Heart left ventricle (tissue), 16 donors: Measurements from ENCODE around the gene APP. TPM values are rescaled to one million over a fixed set of nuclear protein-coding genes. Genes with fewer than 3 reads are reported as not detected.

Experiments
- ATAC-seq, 4 donors: fragments of 200-7000 bp; cut with Tn5 transposase; one replicate each; pipeline ENCODE4 v1.9.1; 2020 to 2022; ENCODE audit warnings: moderate library complexity in 4 of 4, mild to moderate bottlenecking in 3 of 4, moderate number of reproducible peaks in 1 of 4
- DNase-seq, 5 donors: peaks; one replicate each; pipeline ENCODE4 v3.0.0-alpha.2; 2020
- H3K27ac ChIP-seq, 12 donors: fragments of 200-600 bp; sonication (generic) in 4 of 12; one replicate each; pipeline versions ENCODE4 v1.5.0 to v1.8.0; 2016 to 2022; ENCODE audit warnings: mild to moderate bottlenecking in 2 of 12
- H3K27me3 ChIP-seq, 9 donors: fragments of 200-600 bp; sonication (generic) in 2 of 9; one replicate each; pipeline versions ENCODE4 v1.5.1 to v1.8.0; 2016 to 2022; ENCODE audit warnings: mild to moderate bottlenecking in 3 of 9
- H3K36me3 ChIP-seq, 9 donors: fragments of 200-600 bp; sonication (generic) in 2 of 9; one replicate each; pipeline versions ENCODE4 v1.5.0 to v1.8.0; 2018 to 2022; ENCODE audit warnings: mild to moderate bottlenecking in 2 of 9
- H3K4me1 ChIP-seq, 12 donors: fragments of 200-600 bp; sonication (generic) in 4 of 12; one replicate each; pipeline versions ENCODE4 v1.5.0 to v1.8.0; 2016 to 2022; ENCODE audit warnings: mild to moderate bottlenecking in 3 of 12
- H3K4me3 ChIP-seq, 12 donors: fragments of 200-600 bp; sonication (generic) in 4 of 12; one replicate each; pipeline versions ENCODE4 v1.5.0 to v1.8.0; 2017 to 2022; ENCODE audit warnings: mild to moderate bottlenecking in 9 of 12, moderate library complexity in 4 of 12
- H3K9me3 ChIP-seq, 12 donors: fragments of 200-600 bp; sonication (generic) in 4 of 12; one replicate each; pipeline versions ENCODE4 v1.5.0 to v1.8.0; 2016 to 2022; ENCODE audit warnings: mild to moderate bottlenecking in 1 of 12
- CTCF ChIP-seq, 12 donors: fragments of 200-600 bp; sonication (generic) in 4 of 12; IDR thresholded peaks; one replicate each; pipeline versions ENCODE4 v1.5.0 to v1.8.0; 2018 to 2022; ENCODE audit warnings: antibody characterized with exemption in 12 of 12, mild to moderate bottlenecking in 5 of 12
- POLR2A ChIP-seq, 2 donors: fragments of 450-650 bp; IDR thresholded peaks; one replicate each; pipeline ENCODE4 v1.6.1; 2017; ENCODE audit warnings: antibody characterized with exemption in 2 of 2, mild to moderate bottlenecking in 2 of 2, moderate library complexity in 2 of 2
- WGBS, 4 donors: extraction: QIAGEN DNeasy Blood & Tissue Kit in 2 of 4; methylation state at CpG; one replicate each; pipeline versions ENCODE4 v1.1.5 to v1.1.7; 2013 to 2018; 5-methylcytosine and 5-hydroxymethylcytosine counted together
- intact Hi-C, 10 donors: fragments of 100-400 bp; cut with DNase I; formaldehyde crosslinking; loops; one replicate each; pipeline versions ENCODE4 v1.11.1 to v1.14.2; 2022
- polyA plus RNA-seq, 2 donors: library from polyadenylated mRNA; stranded (reverse); fragments of 200-250 nt; gene quantifications; one replicate each; pipeline ENCODE4 v1.2.3, GENCODE V29; 2013
- total RNA-seq, 9 donors: library from RNA; depleted of rRNA in 2 of 9; stranded (reverse); fragments of >200 nt in 2 of 9; fragmentation: NEBNext Ultra II Directional in 3 of 9; extraction: Animal tissue kit (Norgen Biotek cat#: 25700) in 3 of 9; gene quantifications; one replicate each; pipeline versions ENCODE4 v1.1.0 to v1.2.4, GENCODE V29; 2016 to 2023
- donor health status: ischemic (EF 13 %, LVEDD 7.1; RV severe dilation, severe dysfunction).
- donor health status: healthy with polysubstance abuse.
- donor health status: DM: no; HTN: yes; CAD: no.
- donor health status: DM: no; HTN: no; CAD: no.
- donor health status: ischemic (EF 25% LVEDD 6.9; RV normal size, moderate dysfunction).
- donor health status: ischemic (EF 25% LVEDD 5.7; RV mildly dilated, moderate dysfunction).
- donor health status: healthy.
- donor health status: DM: yes; HTN: yes; CAD: no.
- donor health status: ischemic (EF 35%, LVEDD 5.7; RV mildly dilated, moderate dysfunction).
- donor health status: nonischemic (EF 11% LVEDD 7.7; RV severe dilation, severe dysfunction).
- donor health status: DM: yes; HTN: yes; CAD: no.
- donor health status: PGD.
- donor health status: ischemic (EF 29% LVEDD 5.4; RV normal size, mild dysfunction).
- donor health status: nonischemic (EF 23%, LVEDD 6.1; RV moderate dilation, normal function).

APP gene
- total and polyA plus RNA-seq, 11 donors, result 103 to 467 (median 373) TPM

DNA sequence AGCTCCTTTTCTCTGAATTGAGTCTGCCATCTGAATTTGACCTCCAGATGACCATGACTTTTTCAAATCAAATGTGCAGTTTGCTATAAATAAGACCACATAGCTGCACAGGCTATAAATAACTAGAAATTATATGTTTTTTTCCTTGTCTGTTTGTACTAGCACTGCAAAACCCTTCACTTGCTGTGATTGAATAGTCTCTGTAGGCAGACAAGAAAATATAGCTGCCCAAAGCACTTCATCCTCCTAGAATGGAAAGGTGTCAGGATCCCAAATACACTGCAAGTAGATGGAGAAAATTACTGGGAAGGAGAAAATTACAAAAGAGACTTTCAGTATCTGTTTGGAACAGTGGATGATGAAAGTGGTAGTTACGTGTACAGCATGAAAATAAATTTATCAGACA, 175.8 kb downstream of the APP start:
- TF ChIP-seq POLR2A (IDR thresholded peaks at IDR 0.05) (no peak), CTCF (IDR thresholded peaks at IDR 0.05) (no peak)
- peaks cover 0 to 32% (median 3%) of the 10 kb centered on the region in 12 donors for H3K4me1 ChIP-seq
- peak overlapping the region in 1 of 12 donors; percentile 4 for H3K4me3 ChIP-seq
- peak overlapping the region in 7 of 12 donors; percentile 4 to 65 (median 28) for H3K27ac ChIP-seq
- H3K9me3 ChIP-seq, result no peaks in the 10 kb centered on the region
- no peak for DNase-seq
- peaks cover 0 to 39% (median 22%) of the 10 kb centered on the region in 9 donors for H3K36me3 ChIP-seq
- H3K27me3 ChIP-seq, result no peaks in the 10 kb centered on the region
- ATAC-seq, result peak in 3 of 4 donors; percentile 49 to 79 (median 71)
- WGBS, 4 donors, result 49 to 64% (median 59%) methylated on average over 1 of the region's 1 CpG
- intact Hi-C loops, result loop anchor here in 3 of 10 donors (10.0 kb wide), 2 partner anchors 100 to 170 kb away; no protein-coding TSS in a partner anchor

GRCh38 chr21:25988738-25989137, 181.8 kb downstream of the APP start:
- peaks cover 0 to 19% (median 0%) of the 10 kb centered on the region in 9 donors for H3K36me3 ChIP-seq
- no peak overlapping the region for H3K27ac ChIP-seq
- H3K4me1 ChIP-seq, result peaks cover 0 to 26% (median 11%) of the 10 kb centered on the region in 12 donors
- H3K9me3 ChIP-seq, result no peaks in the 10 kb centered on the region
- H3K27me3 ChIP-seq, result no peaks in the 10 kb centered on the region
- no peak for DNase-seq
- ATAC-seq, result no peak
- no peak overlapping the region for H3K4me3 ChIP-seq
- WGBS, 4 donors, result 87 to 93% (median 90%) methylated on average over 7 of the region's 7 CpGs
- intact Hi-C loops, result loop anchor here in 4 of 10 donors (5.0 to 10.0 kb wide), 4 partner anchors 61 to 186 kb away; partner anchors contain the start of gene APP (in 1 of the 4)
- TF ChIP-seq CTCF (IDR thresholded peaks at IDR 0.05) (no peak), POLR2A (IDR thresholded peaks at IDR 0.05) (no peak)

GRCh38 chr21:25987531-25987930, 183.0 kb downstream of the APP start:
- no peaks in the 10 kb centered on the region for H3K9me3 ChIP-seq
- ATAC-seq (no peak), DNase-seq (no peak)
- no peak for TF ChIP-seq CTCF (IDR thresholded peaks at IDR 0.05)
- no peak for TF ChIP-seq POLR2A (IDR thresholded peaks at IDR 0.05)
- H3K36me3 ChIP-seq, result peaks cover 0 to 19% (median 0%) of the 10 kb centered on the region in 9 donors
- H3K27me3 ChIP-seq, result no peaks in the 10 kb centered on the region
- no peak overlapping the region for H3K4me3 ChIP-seq
- 94 to 100% (median 98%) methylated on average over 2 of the region's 2 CpGs for WGBS, 4 donors
- intact Hi-C loops, result loop anchor here in 4 of 10 donors (5.0 to 10.0 kb wide), 4 partner anchors 60 to 187 kb away; partner anchors contain the start of gene APP (in 1 of the 4)
- peaks cover 0 to 35% (median 16%) of the 10 kb centered on the region in 12 donors for H3K4me1 ChIP-seq
- H3K27ac ChIP-seq, result no peak overlapping the region

DNA sequence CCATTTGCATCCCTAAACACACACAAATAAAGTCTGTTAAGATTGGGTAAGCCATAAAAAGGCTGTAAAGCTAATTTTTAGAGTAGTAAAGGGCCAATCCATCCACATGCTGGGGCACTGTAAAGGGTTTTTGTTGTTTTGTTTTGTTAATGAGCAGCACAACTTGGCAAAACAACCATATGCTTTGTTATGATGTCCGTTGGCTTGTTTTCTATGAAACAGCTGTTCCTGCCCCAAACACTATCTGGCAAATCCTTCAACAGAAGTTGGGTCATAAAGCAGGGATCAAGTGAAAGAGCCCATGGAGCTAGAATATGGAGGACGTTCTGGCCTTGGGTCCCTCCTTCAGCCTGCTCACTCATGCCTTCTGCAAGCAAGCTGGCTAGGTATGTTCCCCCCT, 183.6 kb downstream of the APP start:
- H3K4me3 ChIP-seq, result no peak overlapping the region
- peaks cover 0 to 25% (median 5%) of the 10 kb centered on the region in 9 donors for H3K36me3 ChIP-seq
- TF ChIP-seq CTCF (IDR thresholded peaks at IDR 0.05) (no peak), POLR2A (IDR thresholded peaks at IDR 0.05) (no peak)
- H3K9me3 ChIP-seq, result no peaks in the 10 kb centered on the region
- intact Hi-C loops, result loop anchor here in 4 of 10 donors (5.0 to 10.0 kb wide), 4 partner anchors 60 to 188 kb away; partner anchors contain the start of gene APP (in 1 of the 4)
- H3K27me3 ChIP-seq, result no peaks in the 10 kb centered on the region
- ATAC-seq (no peak), DNase-seq (no peak)
- WGBS, 4 donors, result 54 to 77% (median 72%) methylated on average over 2 of the region's 2 CpGs
- H3K27ac ChIP-seq, result no peak overlapping the region
- peaks cover 0 to 35% (median 16%) of the 10 kb centered on the region in 12 donors for H3K4me1 ChIP-seq
